Bronchial epithelial cell (primary cell): ENCODE measurements around the gene FNDC10. TPM values are rescaled to one million over a fixed set of nuclear protein-coding genes. Genes with fewer than 3 reads are reported as not detected.

Source experiments
- DNase-seq: peaks from one replicate; pipeline ENCODE4 v3.0.0-alpha.2; 2010; ENCODE audit warnings: low read depth
- FAIRE-seq: peaks from 2 replicates; lab custom pipeline; 2011; peaks lifted over from hg19 to GRCh38; lab: Jason Lieb, UNC
- H3K27me3 ChIP-seq: 2 replicates; pipeline ENCODE4 v1.5.1; 2011; ENCODE audit warnings: low read length; ENCODE audit not compliant: control insufficient read depth, insufficient read depth
- H3K36me3 ChIP-seq: 2 replicates; pipeline ENCODE4 v1.5.1; 2011; ENCODE audit warnings: low read length; ENCODE audit not compliant: control insufficient read depth, insufficient read depth
- H3K4me3 ChIP-seq: 2 replicates; pipeline ENCODE4 v1.5.1; 2011; ENCODE audit warnings: mild to moderate bottlenecking, low read depth, low read length, control low read depth
- total RNA-seq: library from RNA; depleted of rRNA; stranded (reverse); fragments of >200 nt; gene quantifications from 2 replicates; pipeline ENCODE4 v1.2.1, GENCODE V29; 2014
- TF ChIP-seq, protein P1 (sequence below): IDR thresholded peaks from 2 replicates; pipeline ENCODE4 v1.5.1; 2011; ENCODE audit warnings: mild to moderate bottlenecking, moderate library complexity, low read length, control low read depth, inconsistent platforms; ENCODE audit not compliant: insufficient read depth, severe bottlenecking

Gene FNDC10
- total RNA-seq, 1 donor from 2014 or later: 0.26 TPM

DNA sequence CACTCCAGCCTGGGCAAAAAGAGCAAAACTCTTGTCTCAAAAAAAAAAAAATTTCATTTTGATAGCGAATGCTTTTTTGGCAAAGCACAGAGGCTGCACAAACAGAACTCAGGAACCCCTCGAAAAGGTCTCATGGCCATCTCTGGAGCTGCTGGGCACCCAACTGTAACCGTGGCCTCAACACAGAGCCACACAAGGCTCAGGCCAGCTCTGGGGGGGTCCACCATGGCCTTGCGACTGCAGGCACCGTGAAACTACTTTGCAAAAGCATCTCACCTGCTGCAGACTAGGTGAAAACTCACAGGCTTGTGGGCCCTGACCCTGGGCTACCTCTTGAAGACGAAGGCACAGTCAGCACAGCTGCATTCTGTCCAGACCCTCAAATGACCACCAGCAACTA, 43.4 kb downstream of the FNDC10 start:
- Histone ChIP-seq H3K36me3 (peaks cover 7% of the 10 kb centered on the region), H3K27me3 (no peaks in the 10 kb centered on the region), H3K4me3 (no peak overlapping the region)
- TF ChIP-seq, protein P1, sequence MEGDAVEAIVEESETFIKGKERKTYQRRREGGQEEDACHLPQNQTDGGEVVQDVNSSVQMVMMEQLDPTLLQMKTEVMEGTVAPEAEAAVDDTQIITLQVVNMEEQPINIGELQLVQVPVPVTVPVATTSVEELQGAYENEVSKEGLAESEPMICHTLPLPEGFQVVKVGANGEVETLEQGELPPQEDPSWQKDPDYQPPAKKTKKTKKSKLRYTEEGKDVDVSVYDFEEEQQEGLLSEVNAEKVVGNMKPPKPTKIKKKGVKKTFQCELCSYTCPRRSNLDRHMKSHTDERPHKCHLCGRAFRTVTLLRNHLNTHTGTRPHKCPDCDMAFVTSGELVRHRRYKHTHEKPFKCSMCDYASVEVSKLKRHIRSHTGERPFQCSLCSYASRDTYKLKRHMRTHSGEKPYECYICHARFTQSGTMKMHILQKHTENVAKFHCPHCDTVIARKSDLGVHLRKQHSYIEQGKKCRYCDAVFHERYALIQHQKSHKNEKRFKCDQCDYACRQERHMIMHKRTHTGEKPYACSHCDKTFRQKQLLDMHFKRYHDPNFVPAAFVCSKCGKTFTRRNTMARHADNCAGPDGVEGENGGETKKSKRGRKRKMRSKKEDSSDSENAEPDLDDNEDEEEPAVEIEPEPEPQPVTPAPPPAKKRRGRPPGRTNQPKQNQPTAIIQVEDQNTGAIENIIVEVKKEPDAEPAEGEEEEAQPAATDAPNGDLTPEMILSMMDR: no peak
- DNase-seq: no peak
- no peak for FAIRE-seq

DNA sequence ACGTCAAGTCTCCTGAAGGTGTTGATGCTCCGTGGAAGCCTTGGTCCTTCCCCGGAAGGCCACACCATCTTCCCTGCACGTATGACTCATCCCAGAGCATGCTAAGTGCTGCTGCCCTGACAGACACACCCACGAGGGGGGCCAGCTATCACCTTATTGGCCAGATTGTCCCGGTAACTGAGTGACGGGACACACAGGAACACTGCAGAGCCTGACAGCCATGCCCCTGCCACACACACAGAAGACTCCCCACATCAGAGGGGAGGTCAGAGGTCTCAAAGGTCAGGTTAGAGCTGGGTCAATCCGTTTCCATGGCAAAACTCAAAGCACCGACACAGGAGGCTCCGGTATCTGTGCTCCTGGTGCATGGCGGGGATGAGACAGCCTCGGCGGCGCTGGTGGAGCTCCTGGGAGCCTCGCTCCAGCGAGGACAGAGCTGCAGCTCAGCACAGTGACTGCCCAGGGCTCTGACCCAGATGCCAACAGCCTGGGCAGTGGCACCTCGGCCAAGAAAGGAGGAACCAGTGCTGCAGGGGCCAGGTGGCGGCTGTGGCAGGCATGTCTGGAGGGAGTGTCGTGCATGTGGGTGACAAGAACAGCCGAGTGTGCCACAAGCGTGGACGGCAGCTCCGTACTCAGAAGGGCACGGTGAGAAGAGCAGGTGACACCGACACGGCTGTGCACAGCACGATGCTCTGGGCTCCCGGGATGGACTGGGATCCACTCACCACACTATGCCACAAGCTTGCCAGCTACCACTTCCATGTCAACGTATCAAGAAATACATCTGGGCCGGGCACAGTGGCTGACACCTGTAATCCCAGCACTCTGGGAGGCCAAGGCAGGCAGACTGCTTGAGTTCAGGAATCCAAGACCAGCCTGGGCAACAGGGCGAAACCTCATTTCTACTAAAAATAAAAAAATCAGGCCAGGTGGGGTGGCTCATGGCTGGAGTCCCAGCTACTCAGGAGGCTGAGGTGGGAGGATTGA, 44.7 kb downstream of the FNDC10 start:
- Histone ChIP-seq H3K36me3 (peaks cover 2% of the 10 kb centered on the region), H3K27me3 (no peaks in the 10 kb centered on the region), H3K4me3 (no peak overlapping the region)
- no peak for FAIRE-seq
- DNase-seq: peak; percentile 62
- TF ChIP-seq, protein P1: no peak

DNA sequence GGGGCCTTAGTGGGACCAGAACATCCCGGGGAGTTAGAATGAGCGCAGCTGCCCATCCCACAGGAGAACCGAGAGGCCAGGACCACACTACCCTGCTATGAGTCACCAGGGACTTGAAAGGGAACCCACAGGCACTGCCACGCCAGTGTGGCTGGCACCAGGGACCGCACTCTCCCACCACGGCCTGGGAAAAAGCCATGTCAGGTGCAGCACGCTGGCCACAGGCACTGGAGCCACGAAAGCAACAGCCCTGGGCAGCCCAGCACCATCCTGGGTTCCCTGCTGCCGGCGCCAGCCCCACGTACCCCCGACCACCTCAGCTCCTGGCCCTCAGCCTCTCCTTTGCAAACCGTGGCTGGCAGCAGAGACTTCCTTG, 45.4 kb downstream of the FNDC10 start:
- TF ChIP-seq, protein P1: no peak
- no peaks in the 10 kb centered on the region for H3K36me3 ChIP-seq
- no peak for FAIRE-seq
- H3K4me3 ChIP-seq: no peak overlapping the region
- no peaks in the 10 kb centered on the region for H3K27me3 ChIP-seq
- no peak for DNase-seq

DNA sequence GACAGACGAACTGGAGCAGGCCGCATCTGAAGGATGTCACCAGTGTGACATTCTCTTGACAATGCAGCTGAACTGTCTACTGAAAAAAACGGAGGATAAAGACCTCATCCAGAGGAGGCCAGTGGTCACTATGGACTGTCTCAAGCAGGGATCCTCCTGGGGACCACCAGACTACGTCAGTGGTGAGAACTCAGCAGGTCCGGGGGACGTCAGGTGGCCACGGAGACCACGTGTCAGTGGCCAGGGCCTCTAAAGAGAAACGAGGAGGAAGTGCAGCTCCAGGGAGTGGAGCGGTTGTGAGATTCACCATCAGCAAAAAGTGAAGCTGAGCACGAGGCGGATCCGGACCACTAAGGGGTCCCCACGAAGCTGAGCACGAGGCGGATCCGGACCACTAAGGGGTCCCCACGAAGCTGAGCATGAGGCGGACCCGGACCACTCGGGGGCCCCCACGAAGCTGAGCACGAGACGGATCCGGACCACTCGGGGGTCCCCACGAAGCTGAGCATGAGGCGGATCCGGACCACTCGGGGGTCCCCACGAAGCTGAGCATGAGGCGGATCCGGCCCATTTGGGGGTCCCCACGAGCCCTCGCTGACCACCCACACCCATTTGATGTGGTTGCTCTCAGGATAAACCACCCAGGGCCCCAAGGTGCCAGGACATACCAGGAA, 46.0 kb downstream of the FNDC10 start:
- Histone ChIP-seq H3K4me3 (no peak overlapping the region), H3K27me3 (no peaks in the 10 kb centered on the region), H3K36me3 (no peaks in the 10 kb centered on the region)
- DNase-seq (no peak), FAIRE-seq (no peak)
- TF ChIP-seq, protein P1: no peak

DNA sequence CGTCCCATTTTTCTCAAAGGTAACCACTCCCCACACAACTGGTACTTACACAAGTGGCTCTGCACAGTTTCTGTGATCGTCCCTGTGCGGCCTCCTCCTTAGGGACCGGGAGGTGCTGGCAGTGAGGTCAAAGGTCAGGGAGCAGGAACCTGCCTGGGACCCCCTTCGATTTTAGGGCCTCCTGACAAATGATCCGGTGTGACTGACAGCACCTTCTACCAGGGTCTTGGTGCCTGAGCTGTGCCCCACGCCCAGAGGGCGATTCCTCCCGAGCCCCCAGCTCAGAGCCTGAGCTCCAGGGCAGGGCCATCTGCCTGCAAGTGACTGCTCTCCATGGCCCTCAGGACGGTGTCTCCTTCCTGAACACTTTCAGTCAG, 47.7 kb downstream of the FNDC10 start:
- DNase-seq: no peak

More for the DNA sequence above, 47.7 kb downstream of the FNDC10 start:
- Histone ChIP-seq H3K36me3 (peaks cover 3% of the 10 kb centered on the region), H3K27me3 (no peaks in the 10 kb centered on the region), H3K4me3 (no peak overlapping the region)
- TF ChIP-seq, protein P1: no peak
- FAIRE-seq: no peak
